Panc1 (cell line): ENCODE data around the gene ACTG1. TPM values are rescaled to one million over a fixed set of nuclear protein-coding genes. Genes with fewer than 3 reads are reported as not detected.

Source experiments
- ATAC-seq: fragments of 200-7000 bp; cut with Tn5 transposase; 2 replicates; pipeline ENCODE4 v1.9.1; 2020; ENCODE audit warnings: mild to moderate bottlenecking, moderate library complexity
- BruUV-seq: library from RNA; stranded (reverse); fragments of 400-500 nt; replicated peaks from 2 replicates; lab custom pipeline; 2021; lab: Mats Ljungman, UMichigan
- CTCF ChIA-PET: fragments of 300-600 bp; sonication (Branson Sonifier 250); formaldehyde crosslinking; loops from one replicate; lab custom pipeline; 2022; ENCODE audit warnings: antibody characterized with exemption; lab: Charles Lee
- POLR2A ChIA-PET: fragments of 300-600 bp; sonication (Branson Sonifier 250); formaldehyde crosslinking; loops from one replicate; lab custom pipeline; 2022; ENCODE audit warnings: antibody characterized with exemption; lab: Charles Lee
- DNase-seq: peaks from one replicate; pipeline ENCODE4 v3.0.0-alpha.2; 2010; ENCODE audit warnings: low read depth, low spot score
- H3K27ac ChIP-seq: 2 replicates; pipeline ENCODE4 v1.5.1; 2011; ENCODE audit warnings: mild to moderate bottlenecking, low read length, inconsistent platforms
- H3K27me3 ChIP-seq: fragments of 200-500 bp; sonication (Bioruptor generic); 2 replicates; pipeline ENCODE4 v1.6.0; 2014; ENCODE audit warnings: low read length, inconsistent platforms; ENCODE audit not compliant: control insufficient read depth, insufficient read depth
- H3K36me3 ChIP-seq: fragments of 200-500 bp; sonication (Bioruptor generic); 2 replicates; pipeline ENCODE4 v1.5.1; 2014; ENCODE audit warnings: inconsistent platforms, mild to moderate bottlenecking, low read length, moderate library complexity; ENCODE audit not compliant: control insufficient read depth, insufficient read depth
- H3K4me1 ChIP-seq: 2 replicates; pipeline ENCODE4 v1.5.1; 2011; ENCODE audit warnings: inconsistent platforms, mild to moderate bottlenecking, low read length, moderate library complexity; ENCODE audit not compliant: control insufficient read depth, insufficient read depth
- H3K4me3 ChIP-seq, 2 experiments: 2 replicates each; pipeline ENCODE4 v1.5.1; 2011 to 2012; ENCODE audit warnings: low read depth in 2 of 2, low read length in 2 of 2, mild to moderate bottlenecking in 2 of 2, inconsistent platforms in 1 of 2, moderate library complexity in 1 of 2
- H3K9me3 ChIP-seq: fragments of 200-500 bp; sonication (Bioruptor generic); 2 replicates; pipeline ENCODE4 v1.5.1; 2014; ENCODE audit warnings: low read depth, mild to moderate bottlenecking, inconsistent platforms, low read length, moderate library complexity; ENCODE audit not compliant: control insufficient read depth, insufficient read depth
- CTCF ChIP-seq: fragments of 450-650 bp; IDR thresholded peaks from 2 replicates; pipeline ENCODE4 v1.5.1; 2017; ENCODE audit warnings: mild to moderate bottlenecking
- POLR2AphosphoS5 ChIP-seq: IDR thresholded peaks from 2 replicates; pipeline ENCODE4 v1.6.1; 2012; ENCODE audit warnings: mild to moderate bottlenecking, low read depth, low read length, moderate library complexity
- SIN3A ChIP-seq: IDR thresholded peaks from 2 replicates; pipeline ENCODE4 v1.6.1; 2012; ENCODE audit warnings: low read depth, mild to moderate bottlenecking, low read length, moderate library complexity, borderline replicate concordance; ENCODE audit not compliant: insufficient read depth
- TCF7L2 ChIP-seq: IDR thresholded peaks from 2 replicates; pipeline ENCODE4 v1.6.1; 2011; ENCODE audit warnings: mild to moderate bottlenecking, low read depth, low read length, inconsistent platforms
- in situ Hi-C: cut with HindIII; loops from 2 replicates; pipeline ENCODE4 v1.10.0; 2016; ENCODE audit warnings: low sequenced_read_pairs, low pct_unique_long_range_greater_than_20kb
- intact Hi-C: fragments of 100-400 bp; cut with micrococcal nuclease; formaldehyde crosslinking; loops from one replicate; pipeline ENCODE4 v1.10.0; 2022; ENCODE audit not compliant: unreplicated experiment
- total RNA-seq: library from RNA; stranded (reverse); gene quantifications from one replicate; pipeline ENCODE4 v1.2.1, GENCODE V29; 2021; ENCODE audit not compliant: unreplicated experiment
- TF ChIP-seq, protein P1 (sequence below), 2 experiments: IDR thresholded peaks; 2 replicates each; pipeline ENCODE4 v1.6.1; 2011 to 2012; ENCODE audit warnings: low read depth in 2 of 2, control low read depth in 1 of 2, low read length in 1 of 2, mild to moderate bottlenecking in 1 of 2, moderate library complexity in 1 of 2; ENCODE audit not compliant: insufficient read depth in 1 of 2

The ACTG1 gene
- total RNA-seq, 1 experiment from 2014 or later, result 4,502 TPM

GRCh38 chr17:81524039-81524864, 11.7 kb upstream of the ACTG1 start:
- in situ Hi-C loops, result no loop called here
- H3K4me1 ChIP-seq, result peaks cover 22% of the 10 kb centered on the region

GRCh38 chr17:81523402-81524038, 10.9 kb upstream of the ACTG1 start:
- no TSS peak for BruUV-seq
- Histone ChIP-seq H3K4me3 (no peak overlapping the region), H3K27me3 (no peaks in the 10 kb centered on the region), H3K4me1 (peaks cover 24% of the 10 kb centered on the region), H3K9me3 (no peaks in the 10 kb centered on the region), H3K27ac (no peak overlapping the region), H3K36me3 (no peaks in the 10 kb centered on the region)
- intact Hi-C loops (no loop called here), in situ Hi-C loops (no loop called here)
- POLR2A ChIA-PET, result no interaction called here
- CTCF ChIA-PET, result no interaction called here
- no peak for TF ChIP-seq TCF7L2
- TF ChIP-seq, protein P1, sequence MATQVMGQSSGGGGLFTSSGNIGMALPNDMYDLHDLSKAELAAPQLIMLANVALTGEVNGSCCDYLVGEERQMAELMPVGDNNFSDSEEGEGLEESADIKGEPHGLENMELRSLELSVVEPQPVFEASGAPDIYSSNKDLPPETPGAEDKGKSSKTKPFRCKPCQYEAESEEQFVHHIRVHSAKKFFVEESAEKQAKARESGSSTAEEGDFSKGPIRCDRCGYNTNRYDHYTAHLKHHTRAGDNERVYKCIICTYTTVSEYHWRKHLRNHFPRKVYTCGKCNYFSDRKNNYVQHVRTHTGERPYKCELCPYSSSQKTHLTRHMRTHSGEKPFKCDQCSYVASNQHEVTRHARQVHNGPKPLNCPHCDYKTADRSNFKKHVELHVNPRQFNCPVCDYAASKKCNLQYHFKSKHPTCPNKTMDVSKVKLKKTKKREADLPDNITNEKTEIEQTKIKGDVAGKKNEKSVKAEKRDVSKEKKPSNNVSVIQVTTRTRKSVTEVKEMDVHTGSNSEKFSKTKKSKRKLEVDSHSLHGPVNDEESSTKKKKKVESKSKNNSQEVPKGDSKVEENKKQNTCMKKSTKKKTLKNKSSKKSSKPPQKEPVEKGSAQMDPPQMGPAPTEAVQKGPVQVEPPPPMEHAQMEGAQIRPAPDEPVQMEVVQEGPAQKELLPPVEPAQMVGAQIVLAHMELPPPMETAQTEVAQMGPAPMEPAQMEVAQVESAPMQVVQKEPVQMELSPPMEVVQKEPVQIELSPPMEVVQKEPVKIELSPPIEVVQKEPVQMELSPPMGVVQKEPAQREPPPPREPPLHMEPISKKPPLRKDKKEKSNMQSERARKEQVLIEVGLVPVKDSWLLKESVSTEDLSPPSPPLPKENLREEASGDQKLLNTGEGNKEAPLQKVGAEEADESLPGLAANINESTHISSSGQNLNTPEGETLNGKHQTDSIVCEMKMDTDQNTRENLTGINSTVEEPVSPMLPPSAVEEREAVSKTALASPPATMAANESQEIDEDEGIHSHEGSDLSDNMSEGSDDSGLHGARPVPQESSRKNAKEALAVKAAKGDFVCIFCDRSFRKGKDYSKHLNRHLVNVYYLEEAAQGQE (IDR thresholded peaks at IDR 0.05; ENCODE audit: insufficient read depth in 1 of 2, low read depth in 2 of 2, low read length in 1 of 2), result no peak
- no peak for TF ChIP-seq SIN3A
- no peak; the same call in 1 of the 2 replicates for TF ChIP-seq CTCF
- TF ChIP-seq POLR2AphosphoS5, result no peak; the same call in 1 of the 2 replicates
- ATAC-seq, result no peak
- no peak for DNase-seq

More at GRCh38 chr17:81524039-81524864, 11.7 kb upstream of the ACTG1 start:
- ATAC-seq, result peak; percentile 7; the same call in 1 of the 2 replicates
- no peak for DNase-seq
- H3K4me3 ChIP-seq, result no peak overlapping the region
- TF ChIP-seq TCF7L2 (no peak), CTCF (no peak), POLR2AphosphoS5 (peak; percentile 77)
- TF ChIP-seq, protein P1 (IDR thresholded peaks at IDR 0.05; ENCODE audit: insufficient read depth in 1 of 2, low read depth in 2 of 2, low read length in 1 of 2), result 0 out of 4 replicates have a peak, but pooled peaks of 1 of the 2 experiments have one; percentile 21
- intact Hi-C loops, result no loop called here
- H3K36me3 ChIP-seq, result no peaks in the 10 kb centered on the region
- H3K9me3 ChIP-seq, result no peaks in the 10 kb centered on the region
- CTCF ChIA-PET, result no interaction called here
- H3K27me3 ChIP-seq, result no peaks in the 10 kb centered on the region
- no peak overlapping the region for H3K27ac ChIP-seq
- POLR2A ChIA-PET, result no interaction called here
- BruUV-seq, result no TSS peak
